NCI-H1436 treated with DMSO at 0.1 percent for 48 hours (cell line): ENCODE results near the gene FOSL1.
"Not testable (repeated sequence)": the region's sequence is repeated elsewhere in the genome, so short reads cannot be mapped to it uniquely, and the experiment has no call there.

Experiments used
- DNase-seq: peaks from one replicate; lab custom pipeline; 2025; lab: John Stamatoyannopoulos, UW

FOSL1 gene

GRCh38 chr11:65896034-65896999 lies 3.9 kb downstream of the FOSL1 start:
- DNase-seq, result no peak

- DNase-seq, result no peak
Measured at GRCh38 chr11:65895482-65895981, 4.7 kb downstream of the FOSL1 start.

DNA sequence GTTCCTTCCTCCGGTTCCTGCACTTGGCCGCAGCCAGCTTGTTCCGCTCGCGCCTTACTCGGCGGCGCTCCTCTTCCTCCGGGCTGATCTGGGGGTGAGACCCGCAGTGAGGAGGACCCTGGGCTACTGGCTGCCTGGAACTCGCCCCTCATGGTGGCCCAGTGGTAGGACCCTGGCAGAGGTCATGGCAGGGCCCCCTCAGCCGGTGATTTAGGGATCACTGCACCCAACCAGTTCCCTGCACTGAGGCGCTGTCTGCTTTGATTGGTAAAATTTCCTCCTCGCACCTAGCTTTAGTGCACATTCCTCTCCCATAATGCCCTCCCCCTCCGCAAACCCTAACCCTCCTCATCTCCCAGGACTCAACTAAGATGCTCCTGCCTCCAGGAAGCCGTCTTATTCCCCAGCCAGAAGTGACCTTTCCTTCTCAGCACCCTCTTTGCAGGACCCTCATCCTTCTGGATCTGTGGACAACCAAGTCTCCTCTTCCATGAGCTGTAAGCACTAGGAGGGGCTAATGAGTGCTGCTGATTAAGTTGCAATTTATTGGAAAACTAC lies 6.1 kb downstream of the FOSL1 start:
- no peak for DNase-seq

DNA sequence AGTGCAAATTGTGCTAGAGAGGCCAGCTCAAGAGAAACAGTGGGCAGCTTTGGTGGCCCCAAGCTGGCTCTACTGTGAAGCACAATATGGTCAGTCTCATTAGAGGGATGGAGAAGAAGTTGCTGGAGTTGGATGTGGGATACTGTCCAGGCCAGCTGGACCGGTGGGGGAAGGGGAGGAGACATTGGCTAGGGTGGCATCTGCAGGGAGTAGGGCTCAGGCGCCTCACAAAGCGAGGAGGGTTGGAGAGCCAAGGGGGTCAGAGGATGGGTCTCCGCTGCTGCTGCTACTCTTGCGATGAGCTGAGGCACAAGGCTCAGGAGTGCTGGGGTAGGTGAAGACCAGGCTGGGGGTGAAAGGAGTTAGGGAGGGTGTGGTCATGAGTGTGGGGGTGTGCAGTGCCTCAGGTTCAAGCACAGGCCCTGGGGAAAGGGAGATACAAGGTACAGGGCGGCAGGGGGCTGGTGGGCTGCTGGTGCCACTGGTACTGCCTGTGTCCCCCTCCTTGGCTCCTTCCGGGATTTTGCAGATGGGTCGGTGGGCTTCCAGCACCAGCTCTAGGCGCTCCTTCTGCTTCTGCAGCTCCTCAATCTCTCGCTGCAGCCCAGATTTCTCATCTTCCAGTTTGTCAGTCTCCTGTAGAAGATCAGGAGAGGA lies 7.4 kb downstream of the FOSL1 start:
- DNase-seq, result no peak

DNA sequence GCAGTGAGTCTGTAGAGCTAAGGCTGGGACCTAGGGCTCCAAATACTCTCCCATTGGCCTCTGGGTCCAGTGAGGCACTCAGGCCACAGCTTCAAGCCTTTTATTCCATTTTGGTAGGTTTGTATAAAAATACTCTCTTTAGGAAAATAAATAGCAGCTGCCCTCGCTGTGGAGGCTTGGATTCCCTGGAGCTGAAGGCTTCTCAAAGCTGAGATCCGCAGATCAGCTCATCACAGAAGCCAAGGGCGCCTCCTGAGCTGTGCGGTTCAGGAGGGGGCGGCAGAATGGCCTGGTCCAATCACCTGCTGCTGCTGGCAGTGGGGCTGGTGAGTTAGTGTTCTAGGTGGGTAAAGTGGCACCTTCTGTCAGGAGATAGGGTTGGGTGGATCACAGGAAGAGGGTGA lies 8.0 kb downstream of the FOSL1 start:
- DNase-seq, result not testable (repeated sequence)

DNA sequence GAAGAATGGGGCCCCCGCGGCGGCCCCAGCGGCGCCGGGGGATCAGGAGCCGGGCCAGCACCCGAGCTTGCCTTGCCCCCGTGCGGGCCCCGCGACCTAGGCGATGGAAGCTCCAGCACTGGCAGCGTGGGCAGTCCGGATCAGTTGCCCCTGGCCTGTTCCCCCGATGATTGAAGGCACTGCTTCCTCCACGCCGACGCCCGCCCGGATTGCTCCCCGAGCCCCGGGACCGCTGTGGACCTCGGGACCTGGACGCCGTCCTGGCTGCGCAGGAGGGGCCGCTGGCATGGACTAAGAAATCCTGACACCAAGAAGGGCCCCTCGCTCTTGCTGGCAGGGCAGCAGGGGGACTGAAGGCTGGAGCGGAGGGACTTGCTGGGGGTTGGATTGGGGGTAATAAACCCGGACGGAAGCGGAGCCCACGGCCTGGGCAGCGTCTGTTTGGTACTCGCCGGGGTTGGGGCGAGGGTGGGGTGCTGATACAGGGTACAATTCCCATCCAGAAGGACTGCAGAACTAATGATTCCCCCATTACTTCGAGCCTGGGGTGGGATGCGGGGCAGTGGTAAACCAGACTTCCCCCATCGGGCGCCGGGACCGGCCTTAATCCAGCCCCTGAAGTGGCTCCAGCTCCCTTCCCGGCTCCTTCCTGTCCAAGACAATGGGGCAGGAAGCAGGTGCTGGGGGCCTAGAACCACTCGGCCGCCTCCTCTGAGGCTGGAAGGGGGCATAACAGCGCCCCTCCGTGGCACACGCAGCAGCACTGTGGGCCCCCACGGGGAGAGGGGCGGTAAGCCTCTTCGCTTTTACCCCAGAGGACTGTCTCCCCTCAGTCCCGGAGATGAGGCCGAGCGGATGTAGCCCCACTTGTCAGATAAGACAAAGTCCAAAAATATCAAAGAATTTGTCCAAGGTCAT lies 8.7 kb downstream of the FOSL1 start:
- no peak for DNase-seq

DNA sequence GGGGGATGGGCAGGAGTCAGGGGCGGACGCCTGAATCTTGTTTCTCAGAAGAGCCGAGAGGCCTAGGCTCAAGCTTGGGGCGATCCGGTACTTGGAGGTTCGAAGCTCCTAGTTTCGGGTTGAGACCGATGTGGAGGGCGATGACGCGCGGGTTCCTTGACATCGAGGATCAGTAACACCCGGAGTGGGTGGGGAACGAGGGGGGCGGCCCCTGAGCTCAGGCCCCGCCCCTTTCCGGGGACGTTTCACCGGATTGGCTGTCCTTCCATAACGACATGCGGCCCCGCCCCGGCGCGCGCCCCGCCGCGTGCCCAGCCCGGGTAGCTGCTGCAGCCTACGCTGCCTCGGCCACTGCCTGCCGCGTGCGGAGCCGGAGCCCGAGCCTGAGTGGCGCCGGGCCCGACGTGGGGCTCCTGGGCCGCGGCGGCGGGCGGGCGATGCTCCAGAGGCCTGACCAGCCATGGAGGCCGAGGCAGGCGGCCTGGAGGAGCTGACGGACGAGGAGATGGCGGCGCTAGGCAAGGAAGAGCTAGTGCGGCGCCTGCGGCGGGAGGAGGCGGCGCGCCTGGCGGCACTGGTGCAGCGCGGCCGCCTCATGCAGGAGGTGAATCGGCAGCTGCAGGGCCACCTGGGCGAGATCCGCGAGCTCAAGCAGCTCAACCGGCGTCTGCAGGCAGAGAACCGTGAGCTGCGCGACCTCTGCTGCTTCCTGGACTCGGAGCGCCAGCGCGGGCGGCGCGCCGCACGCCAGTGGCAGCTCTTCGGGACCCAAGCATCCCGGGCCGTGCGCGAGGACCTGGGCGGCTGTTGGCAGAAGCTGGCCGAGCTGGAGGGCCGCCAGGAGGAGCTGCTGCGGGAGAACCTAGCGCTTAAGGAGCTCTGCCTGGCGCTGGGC lies 9.6 kb downstream of the FOSL1 start, which contains the start of gene CCDC85B:
Gene CCDC85B, plus strand, starts transcription at position 350 of the 895 bp plus-strand sequence. Its CDS starts 111 bp downstream, at position 461.
- DNase-seq, result peak; percentile 69

GRCh38 chr11:65888163-65888814 lies 11.9 kb downstream of the FOSL1 start, which contains the start of gene FIBP:
FIBP (minus strand) TSS chr11:65888471; CDS start chr11:65888418, 53 bp downstream.
- DNase-seq, result peak; percentile 73

DNA sequence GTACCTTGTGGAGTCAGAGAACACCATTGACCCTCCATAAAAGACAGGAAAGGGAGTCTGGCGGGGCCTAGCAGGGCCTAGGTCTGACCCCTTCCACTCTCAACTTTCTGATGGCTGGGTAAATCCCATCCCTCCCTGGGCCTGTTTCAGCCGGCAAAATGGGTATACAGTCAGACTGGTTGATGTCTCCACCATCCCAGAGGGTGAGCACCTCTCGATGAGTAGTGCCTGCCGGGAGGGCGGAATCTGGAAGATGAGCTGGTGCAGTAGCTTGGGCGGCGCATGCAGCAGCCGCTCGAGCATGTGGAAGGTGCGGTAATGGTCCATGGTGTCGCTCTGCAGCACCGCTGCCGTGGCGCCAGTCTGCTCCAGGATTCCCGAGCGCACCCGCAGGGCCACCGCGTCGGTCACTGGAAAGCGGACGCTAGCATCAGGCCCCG lies 12.4 kb downstream of the FOSL1 start:
- DNase-seq, result no peak

- DNase-seq, result no peak
Measured at GRCh38 chr11:65886826-65887722, 13.1 kb downstream of the FOSL1 start.

GRCh38 chr11:65885808-65886536 lies 14.2 kb downstream of the FOSL1 start:
- DNase-seq, result no peak

DNA sequence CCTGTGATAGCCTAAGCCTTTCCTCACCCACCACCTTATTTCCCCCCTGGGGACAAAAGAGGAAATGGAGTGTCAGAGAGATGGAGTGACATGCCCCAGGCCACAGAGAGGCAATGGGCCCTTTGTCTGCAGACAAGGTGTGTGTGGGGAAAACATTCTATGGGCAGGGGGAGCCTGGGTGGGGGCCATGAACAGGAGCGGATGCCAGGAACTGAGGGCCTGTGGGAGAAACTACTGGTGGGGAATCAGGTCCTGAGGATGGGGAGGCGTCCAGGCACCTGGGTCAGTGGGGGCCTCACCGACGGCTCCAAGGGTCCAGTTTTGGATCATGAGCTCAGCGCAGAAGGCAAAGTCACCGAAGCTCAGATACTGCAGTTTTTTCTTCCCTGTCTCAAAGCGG lies 15.0 kb downstream of the FOSL1 start:
- DNase-seq, result no peak

DNA sequence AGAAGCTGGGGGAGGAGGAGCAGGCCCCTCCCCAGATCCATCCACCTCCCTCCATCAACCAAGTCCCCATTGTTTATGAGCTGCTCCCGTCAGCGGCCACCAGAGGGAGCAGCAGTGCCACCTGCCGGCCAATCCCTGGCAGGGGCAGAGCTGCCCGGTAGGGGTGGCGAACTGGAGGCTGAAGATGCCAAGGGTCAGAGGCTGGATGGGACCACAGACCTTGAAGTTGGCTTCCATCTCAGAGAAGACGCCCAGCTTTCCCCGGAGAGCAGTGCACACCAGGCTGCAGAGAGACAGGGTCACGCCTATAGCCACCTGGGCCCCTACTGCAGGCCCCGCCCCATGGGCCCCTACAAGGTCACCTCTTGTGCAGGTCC lies 15.5 kb downstream of the FOSL1 start:
- DNase-seq, result no peak

DNA sequence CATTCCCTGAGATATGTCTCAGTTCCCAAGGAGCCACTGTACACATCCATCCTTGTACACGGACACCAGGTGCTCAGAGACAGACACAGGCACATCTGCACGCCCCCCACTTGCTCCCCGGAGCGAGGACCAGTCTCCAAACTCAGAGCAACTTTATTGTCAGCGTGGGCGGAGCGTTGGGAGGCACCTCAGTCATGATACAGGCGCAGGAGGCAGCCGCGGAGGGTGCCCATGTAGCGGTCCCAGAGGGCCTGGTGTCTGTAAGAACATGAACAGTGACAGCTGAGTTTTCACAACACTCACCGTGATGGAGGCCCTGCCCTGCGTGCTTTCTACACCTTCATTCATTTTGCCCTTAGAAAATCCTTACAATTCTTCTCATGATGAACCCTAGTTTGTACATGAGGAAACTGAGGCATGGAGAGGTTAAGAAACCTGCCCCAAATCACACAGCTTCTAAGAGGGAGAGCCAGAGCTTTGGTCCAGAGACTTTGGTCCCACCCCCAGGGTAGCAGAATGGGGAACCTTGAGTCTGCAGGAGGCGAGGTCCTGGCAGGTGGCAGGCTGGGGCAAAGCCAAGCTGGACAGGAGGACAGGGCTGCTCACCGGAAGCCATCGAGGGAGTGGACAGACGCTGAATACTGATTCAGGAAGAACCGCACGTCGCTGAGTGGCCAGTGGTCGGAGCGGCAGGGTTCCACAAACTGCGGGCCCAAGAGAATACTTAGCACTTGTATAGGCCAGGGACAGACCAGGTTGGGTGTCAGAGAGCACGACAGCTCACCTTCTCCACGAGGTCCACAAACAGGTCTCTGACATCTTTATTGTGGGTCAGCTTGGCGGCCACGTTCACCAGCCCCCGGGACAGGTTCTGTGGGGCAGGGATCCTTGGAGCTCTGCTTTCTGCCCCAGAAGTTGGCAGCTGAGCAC lies 16.1 kb downstream of the FOSL1 start:
- DNase-seq, result no peak

- no peak for DNase-seq
Measured at GRCh38 chr11:65883058-65883761, 17.0 kb downstream of the FOSL1 start.
